Measurements from ENCODE around the gene IL17RC. TPM values are rescaled to one million over a fixed set of nuclear protein-coding genes. Genes with fewer than 3 reads are reported as not detected.
"Not testable (repeated sequence)": the region's sequence is repeated elsewhere in the genome, so short reads cannot be mapped to it uniquely, and the experiment has no call there.

IL17RC gene
- total and polyA plus RNA-seq, 2 donors (not counting 1 experiment from before 2014, with no cell fraction given): 17.1 to 17.5 TPM

DNA sequence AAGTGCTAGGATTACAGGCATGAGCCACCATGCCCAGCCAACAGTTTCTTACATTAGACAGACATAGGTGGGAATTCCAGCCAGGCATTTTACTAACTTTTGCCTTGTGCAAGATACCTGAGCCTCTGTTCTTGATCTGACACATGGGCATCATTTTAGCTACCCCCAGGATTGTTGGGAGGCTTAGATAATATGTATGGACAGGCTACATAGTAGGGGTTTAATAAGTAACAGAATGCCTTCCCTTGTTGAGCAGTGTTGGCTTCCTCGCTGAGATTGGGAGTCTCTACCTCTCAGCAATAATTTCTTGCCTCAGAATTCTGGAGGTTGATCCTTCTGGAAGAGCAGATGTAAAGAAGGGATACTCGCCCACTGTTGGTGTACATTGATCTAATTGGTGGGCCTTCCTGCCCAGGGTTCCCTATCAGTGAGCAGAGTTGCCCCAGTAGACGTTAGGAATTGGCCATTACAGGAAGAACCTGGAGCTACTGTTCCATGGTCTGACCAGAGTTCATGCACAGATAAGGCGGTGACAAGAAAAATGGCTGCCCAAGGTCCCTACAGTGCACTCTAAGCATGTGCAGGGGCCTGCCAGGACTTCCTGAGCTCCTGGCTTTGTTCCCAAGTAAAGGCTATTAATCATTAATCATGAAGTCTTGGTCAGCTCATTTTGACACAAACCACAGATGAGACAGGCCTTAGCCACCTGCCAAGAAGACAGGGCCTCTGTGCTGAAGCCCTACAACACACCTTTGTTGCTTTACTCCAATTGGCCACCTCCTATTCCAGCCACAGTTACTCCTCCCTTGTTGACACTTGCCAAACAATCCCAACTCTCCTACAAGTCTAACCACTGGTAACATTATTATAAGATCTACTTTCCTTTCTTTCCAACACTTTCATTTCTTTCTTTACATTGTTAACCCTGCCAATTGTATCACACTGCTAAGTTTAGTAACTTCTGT, 19.2 kb upstream of the IL17RC start:
- Histone ChIP-seq H3K9ac (ENCODE audit: insufficient read depth, low read length) (no peak overlapping the region), H2AFZ (ENCODE audit: low read length) (no peak overlapping the region), H3K36me3 (ENCODE audit: control insufficient read depth, insufficient read depth, low read length) (peaks cover 2% of the 10 kb centered on the region), H3K4me2 (ENCODE audit: extremely low read depth, insufficient read depth, low read length) (no peak overlapping the region), H3K4me1 (ENCODE audit: control insufficient read depth, extremely low read depth, insufficient read depth, low read length) (peaks cover 8% of the 10 kb centered on the region), H3K27ac (ENCODE audit: insufficient read depth, low read length) (no peak overlapping the region), H3K9me3 (ENCODE audit: control insufficient read depth, insufficient read depth, low read depth, low read length) (no peaks in the 10 kb centered on the region), H4K20me1 (ENCODE audit: control insufficient read depth, extremely low read depth, insufficient read depth, low read length) (no peaks in the 10 kb centered on the region), H3K27me3 (ENCODE audit: control insufficient read depth, insufficient read depth, low read length) (no peaks in the 10 kb centered on the region), H3K4me3 (replicated peaks in 1 of 4; ENCODE audit: control extremely low read depth in 1 of 4, insufficient read depth in 1 of 4, low read depth in 3 of 4, low read length in 4 of 4) (no peak overlapping the region), H3K79me2 (ENCODE audit: control insufficient read depth, insufficient read depth, low read length) (peaks cover 5% of the 10 kb centered on the region)
- DNase-seq (ENCODE audit: low read depth in 2 of 2): peak; percentile 64 to 68
- TF ChIP-seq EZH2 (IDR thresholded peaks at IDR 0.05; ENCODE audit: low read length, missing control alignments): no peak
- TF ChIP-seq, protein P1, sequence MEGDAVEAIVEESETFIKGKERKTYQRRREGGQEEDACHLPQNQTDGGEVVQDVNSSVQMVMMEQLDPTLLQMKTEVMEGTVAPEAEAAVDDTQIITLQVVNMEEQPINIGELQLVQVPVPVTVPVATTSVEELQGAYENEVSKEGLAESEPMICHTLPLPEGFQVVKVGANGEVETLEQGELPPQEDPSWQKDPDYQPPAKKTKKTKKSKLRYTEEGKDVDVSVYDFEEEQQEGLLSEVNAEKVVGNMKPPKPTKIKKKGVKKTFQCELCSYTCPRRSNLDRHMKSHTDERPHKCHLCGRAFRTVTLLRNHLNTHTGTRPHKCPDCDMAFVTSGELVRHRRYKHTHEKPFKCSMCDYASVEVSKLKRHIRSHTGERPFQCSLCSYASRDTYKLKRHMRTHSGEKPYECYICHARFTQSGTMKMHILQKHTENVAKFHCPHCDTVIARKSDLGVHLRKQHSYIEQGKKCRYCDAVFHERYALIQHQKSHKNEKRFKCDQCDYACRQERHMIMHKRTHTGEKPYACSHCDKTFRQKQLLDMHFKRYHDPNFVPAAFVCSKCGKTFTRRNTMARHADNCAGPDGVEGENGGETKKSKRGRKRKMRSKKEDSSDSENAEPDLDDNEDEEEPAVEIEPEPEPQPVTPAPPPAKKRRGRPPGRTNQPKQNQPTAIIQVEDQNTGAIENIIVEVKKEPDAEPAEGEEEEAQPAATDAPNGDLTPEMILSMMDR (conservative IDR thresholded peaks at IDR 0.05 in 1 of 2, IDR thresholded peaks at IDR 0.05 in 1 of 2; ENCODE audit: low read depth in 1 of 2, low read length in 2 of 2): no peak

- Histone ChIP-seq H3K9me3 (ENCODE audit: control insufficient read depth, insufficient read depth, low read depth, low read length) (no peaks in the 10 kb centered on the region), H2AFZ (ENCODE audit: low read length) (no peak overlapping the region), H3K9ac (ENCODE audit: insufficient read depth, low read length) (no peak overlapping the region), H3K36me3 (ENCODE audit: control insufficient read depth, insufficient read depth, low read length) (no peaks in the 10 kb centered on the region), H3K27ac (ENCODE audit: insufficient read depth, low read length) (no peak overlapping the region), H3K4me3 (replicated peaks in 1 of 4; ENCODE audit: control extremely low read depth in 1 of 4, insufficient read depth in 1 of 4, low read depth in 3 of 4, low read length in 4 of 4) (no peak overlapping the region), H3K27me3 (ENCODE audit: control insufficient read depth, insufficient read depth, low read length) (no peaks in the 10 kb centered on the region), H4K20me1 (ENCODE audit: control insufficient read depth, extremely low read depth, insufficient read depth, low read length) (no peaks in the 10 kb centered on the region), H3K79me2 (ENCODE audit: control insufficient read depth, insufficient read depth, low read length) (no peaks in the 10 kb centered on the region), H3K4me2 (ENCODE audit: extremely low read depth, insufficient read depth, low read length) (no peak overlapping the region), H3K4me1 (ENCODE audit: control insufficient read depth, extremely low read depth, insufficient read depth, low read length) (peaks cover 15% of the 10 kb centered on the region)
- no peak for TF ChIP-seq EZH2 (IDR thresholded peaks at IDR 0.05; ENCODE audit: low read length, missing control alignments)
- TF ChIP-seq, protein P1 (conservative IDR thresholded peaks at IDR 0.05 in 1 of 2, IDR thresholded peaks at IDR 0.05 in 1 of 2; ENCODE audit: low read depth in 1 of 2, low read length in 2 of 2): no peak
- DNase-seq (ENCODE audit: low read depth in 2 of 2): no peak
Observed at GRCh38 chr3:9898467-9899241, 18.2 kb upstream of the IL17RC start.

DNA sequence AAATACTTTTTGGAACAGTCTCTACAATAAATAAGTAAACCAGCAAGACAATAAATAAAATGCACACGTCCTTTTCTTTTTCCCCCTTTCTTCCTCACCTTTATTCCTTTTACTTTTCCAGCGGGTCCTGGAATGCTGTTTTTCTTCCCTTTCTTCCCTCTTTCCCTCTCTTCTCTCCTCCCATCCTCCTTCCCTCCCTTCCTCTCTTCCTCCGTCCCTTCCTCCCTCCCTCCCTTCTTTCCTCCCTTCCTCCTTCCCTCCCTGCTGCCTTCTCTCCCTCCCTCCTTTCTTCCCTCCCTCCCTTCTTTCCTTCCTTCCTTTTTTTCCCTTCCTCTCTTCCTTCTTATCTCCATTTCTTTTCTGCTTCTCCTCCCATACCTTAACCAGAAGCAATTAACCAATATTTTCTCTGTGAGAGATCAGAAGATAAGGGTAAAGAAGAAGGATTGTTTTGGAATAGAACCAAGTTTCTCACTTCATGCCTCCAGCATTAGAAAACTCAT, 17.6 kb upstream of the IL17RC start:
- Histone ChIP-seq H3K4me1 (ENCODE audit: control insufficient read depth, extremely low read depth, insufficient read depth, low read length) (peaks cover 12% of the 10 kb centered on the region), H3K27me3 (ENCODE audit: control insufficient read depth, insufficient read depth, low read length) (no peaks in the 10 kb centered on the region), H4K20me1 (ENCODE audit: control insufficient read depth, extremely low read depth, insufficient read depth, low read length) (no peaks in the 10 kb centered on the region), H3K79me2 (ENCODE audit: control insufficient read depth, insufficient read depth, low read length) (no peaks in the 10 kb centered on the region), H3K36me3 (ENCODE audit: control insufficient read depth, insufficient read depth, low read length) (no peaks in the 10 kb centered on the region), H3K4me3 (replicated peaks in 1 of 4; ENCODE audit: control extremely low read depth in 1 of 4, insufficient read depth in 1 of 4, low read depth in 3 of 4, low read length in 4 of 4) (no peak overlapping the region), H3K27ac (ENCODE audit: insufficient read depth, low read length) (no peak overlapping the region), H3K4me2 (ENCODE audit: extremely low read depth, insufficient read depth, low read length) (no peak overlapping the region), H3K9me3 (ENCODE audit: control insufficient read depth, insufficient read depth, low read depth, low read length) (no peaks in the 10 kb centered on the region), H2AFZ (ENCODE audit: low read length) (no peak overlapping the region), H3K9ac (ENCODE audit: insufficient read depth, low read length) (no peak overlapping the region)
- DNase-seq (ENCODE audit: low read depth in 2 of 2): no peak
- TF ChIP-seq EZH2 (IDR thresholded peaks at IDR 0.05; ENCODE audit: low read length, missing control alignments): no peak
- TF ChIP-seq, protein P1 (conservative IDR thresholded peaks at IDR 0.05 in 1 of 2, IDR thresholded peaks at IDR 0.05 in 1 of 2; ENCODE audit: low read depth in 1 of 2, low read length in 2 of 2): no peak

- not testable (repeated sequence) for H3K4me3 ChIP-seq (replicated peaks in 1 of 4; ENCODE audit: control extremely low read depth in 1 of 4, insufficient read depth in 1 of 4, low read depth in 3 of 4, low read length in 4 of 4); H3K27me3 ChIP-seq (ENCODE audit: control insufficient read depth, insufficient read depth, low read length); H3K36me3 ChIP-seq (ENCODE audit: control insufficient read depth, insufficient read depth, low read length); H3K9me3 ChIP-seq (ENCODE audit: control insufficient read depth, insufficient read depth, low read depth, low read length); H2AFZ ChIP-seq (ENCODE audit: low read length); H3K4me2 ChIP-seq (ENCODE audit: extremely low read depth, insufficient read depth, low read length); H3K79me2 ChIP-seq (ENCODE audit: control insufficient read depth, insufficient read depth, low read length); H4K20me1 ChIP-seq (ENCODE audit: control insufficient read depth, extremely low read depth, insufficient read depth, low read length); H3K27ac ChIP-seq (ENCODE audit: insufficient read depth, low read length); H3K9ac ChIP-seq (ENCODE audit: insufficient read depth, low read length); DNase-seq (ENCODE audit: low read depth in 2 of 2)
- H3K4me1 ChIP-seq (ENCODE audit: control insufficient read depth, extremely low read depth, insufficient read depth, low read length): peaks cover 12% of the 10 kb centered on the region
Observed at GRCh38 chr3:9900965-9901415, 15.9 kb upstream of the IL17RC start.
